ENCODE results near the gene TNFRSF4.

- TF ChIP-seq CTCF (conservative IDR thresholded peaks at IDR 0.05 in 1 of 2, IDR thresholded peaks at IDR 0.05 in 1 of 2; ENCODE audit: extremely low read depth in 1 of 2, insufficient read depth in 1 of 2, low read depth in 1 of 2, low read length in 2 of 2) (no peak), EZH2 (IDR thresholded peaks at IDR 0.05; ENCODE audit: borderline replicate concordance, low read length) (no peak)
Measured at GRCh38 chr1:1234180-1234808, 20.3 kb upstream of the TNFRSF4 start.
